Esophagus muscularis mucosa (tissue), 4 donors: ENCODE data around the gene KAT7.

Experiments
- CTCF ChIP-seq, 3 experiments: fragments of 200-600 bp in 2 of 3; fragments of 450-650 bp in 1 of 3; sonication (generic) in 2 of 3; IDR thresholded peaks; one replicate each; pipeline ENCODE4 v1.5.1; 2017 to 2019; ENCODE audit warnings: antibody characterized with exemption in 3 of 3, mild to moderate bottlenecking in 2 of 3, moderate library complexity in 1 of 3
- EP300 ChIP-seq: sonication (generic); formaldehyde crosslinking; IDR thresholded peaks from one replicate; pipeline ENCODE4 v1.6.1; 2017; ENCODE audit warnings: antibody characterized with exemption
- POLR2A ChIP-seq: fragments of 450-650 bp; IDR thresholded peaks from one replicate; pipeline ENCODE4 v1.6.1; 2017; ENCODE audit warnings: antibody characterized with exemption, moderate library complexity, mild to moderate bottlenecking, low read depth
- POLR2AphosphoS5 ChIP-seq, 2 donors: sonication (generic); formaldehyde crosslinking; IDR thresholded peaks; one replicate each; pipeline ENCODE4 v1.6.1; 2017; ENCODE audit warnings: antibody characterized with exemption in 2 of 2

- TF ChIP-seq POLR2A (no peak), CTCF (IDR thresholded peaks at IDR 0.05) (no peak), POLR2AphosphoS5 (IDR thresholded peaks at IDR 0.05) (no peak), EP300 (no peak)
These were observed 31.2 kb upstream of the KAT7 start for GRCh38 chr17:49757151-49757777.
